NCI-H1436 treated with DMSO at 0.1 percent for 48 hours (cell line): ENCODE measurements around the gene ZNF385B.
"Not testable (repeated sequence)": the region's sequence is repeated elsewhere in the genome, so short reads cannot be mapped to it uniquely, and the experiment has no call there.

Source experiments
- DNase-seq: peaks from one replicate; lab custom pipeline; 2025; lab: John Stamatoyannopoulos, UW

The ZNF385B gene

GRCh38 chr2:179677746-179678505 lies 183.5 kb downstream of the ZNF385B start:
- DNase-seq, result no peak

GRCh38 chr2:179677077-179677688 lies 184.2 kb downstream of the ZNF385B start:
- DNase-seq, result no peak

GRCh38 chr2:179675435-179675834 lies 186.0 kb downstream of the ZNF385B start:
- no peak for DNase-seq

GRCh38 chr2:179671043-179671981 lies 190.1 kb downstream of the ZNF385B start:
- DNase-seq, result no peak

- no peak for DNase-seq
These were observed 192.2 kb downstream of the ZNF385B start for GRCh38 chr2:179669196-179669595.

- no peak for DNase-seq
These were observed 196.2 kb downstream of the ZNF385B start for GRCh38 chr2:179664972-179665812.

- no peak for DNase-seq
These were observed 199.4 kb downstream of the ZNF385B start for GRCh38 chr2:179661986-179662385.

- DNase-seq, result no peak
These were observed 204.3 kb downstream of the ZNF385B start for GRCh38 chr2:179657068-179657595.

- no peak for DNase-seq
These were observed 205.8 kb downstream of the ZNF385B start for GRCh38 chr2:179655627-179656026.

GRCh38 chr2:179654806-179655205 lies 206.6 kb downstream of the ZNF385B start:
- DNase-seq, result no peak

- no peak for DNase-seq
These were observed 209.1 kb downstream of the ZNF385B start for GRCh38 chr2:179652296-179652695.

GRCh38 chr2:179650420-179650819 lies 211.0 kb downstream of the ZNF385B start:
- DNase-seq, result no peak

- DNase-seq, result no peak
These were observed 214.4 kb downstream of the ZNF385B start for GRCh38 chr2:179646862-179647587.

- DNase-seq, result no peak
These were observed 215.1 kb downstream of the ZNF385B start for GRCh38 chr2:179646173-179646769.

GRCh38 chr2:179645047-179645446 lies 216.4 kb downstream of the ZNF385B start:
- DNase-seq, result no peak

GRCh38 chr2:179642462-179642861 lies 218.9 kb downstream of the ZNF385B start:
- no peak for DNase-seq

- DNase-seq, result no peak
These were observed 224.4 kb downstream of the ZNF385B start for GRCh38 chr2:179636995-179637394.

GRCh38 chr2:179636100-179636980 lies 225.1 kb downstream of the ZNF385B start:
- no peak for DNase-seq

GRCh38 chr2:179631769-179632385 lies 229.5 kb downstream of the ZNF385B start:
- DNase-seq, result not testable (repeated sequence)
